Liver (tissue), 3 donors: ENCODE data around the gene ANKRD9.

ENCODE experiments used
- EGR1 ChIP-seq, 2 donors: IDR thresholded peaks; 2 replicates each; pipeline ENCODE4 v1.6.1; 2016 to 2018; ENCODE audit warnings: antibody characterized with exemption in 2 of 2, low read depth in 2 of 2
- FOXA1 ChIP-seq: IDR thresholded peaks from 2 replicates; pipeline ENCODE4 v1.6.1; 2016; ENCODE audit warnings: antibody characterized with exemption
- GABPA ChIP-seq, 2 donors: IDR thresholded peaks in 1 of 2; conservative IDR thresholded peaks in 1 of 2; 2 replicates each; pipeline ENCODE4 v1.6.1; 2016; ENCODE audit warnings: antibody characterized with exemption in 2 of 2, mild to moderate bottlenecking in 1 of 2, moderate library complexity in 1 of 2
- HNF4G ChIP-seq: IDR thresholded peaks from 2 replicates; pipeline ENCODE4 v1.6.1; 2016; ENCODE audit warnings: antibody characterized with exemption
- JUND ChIP-seq, 2 donors: IDR thresholded peaks; 2 replicates each; pipeline ENCODE4 v1.6.1; 2016; ENCODE audit warnings: antibody characterized with exemption in 2 of 2
- RAD21 ChIP-seq, 2 donors: IDR thresholded peaks; 2 replicates each; pipeline ENCODE4 v1.6.1; 2016; ENCODE audit warnings: antibody characterized with exemption in 2 of 2, mild to moderate bottlenecking in 2 of 2
- RXRA ChIP-seq, 2 donors: IDR thresholded peaks; 2 replicates each; pipeline ENCODE4 v1.6.1; 2017 to 2018; ENCODE audit warnings: antibody characterized with exemption in 2 of 2, mild to moderate bottlenecking in 1 of 2
- SP1 ChIP-seq: IDR thresholded peaks from 2 replicates; pipeline ENCODE4 v1.6.1; 2018; ENCODE audit warnings: antibody characterized with exemption, mild to moderate bottlenecking
- TAF1 ChIP-seq: conservative IDR thresholded peaks from 2 replicates; pipeline ENCODE4 v1.6.1; 2016; ENCODE audit warnings: antibody characterized with exemption, mild to moderate bottlenecking
- TF ChIP-seq, protein P1 (sequence below): fragments of 150-350 bp; IDR thresholded peaks from 2 replicates; pipeline ENCODE4 v1.5.1; 2017; ENCODE audit warnings: improper control_type of control experiment, low read depth, low read length; ENCODE audit not compliant: missing input control
- TF ChIP-seq, protein P2 (sequence below): IDR thresholded peaks from 2 replicates; pipeline ENCODE4 v1.6.1; 2016; ENCODE audit warnings: antibody characterized with exemption, mild to moderate bottlenecking
- TF ChIP-seq, protein P3 (sequence below): IDR thresholded peaks from 2 replicates; pipeline ENCODE4 v1.6.1; 2016; ENCODE audit warnings: antibody characterized with exemption
- TF ChIP-seq, protein P4 (sequence below): IDR thresholded peaks from 2 replicates; pipeline ENCODE4 v1.6.1; 2016; ENCODE audit warnings: antibody characterized with exemption
- TF ChIP-seq, protein P5 (sequence below): IDR thresholded peaks from 2 replicates; pipeline ENCODE4 v1.6.1; 2016; ENCODE audit warnings: antibody characterized with exemption
- donor health status: healthy.
- donor health status: healthy.

DNA sequence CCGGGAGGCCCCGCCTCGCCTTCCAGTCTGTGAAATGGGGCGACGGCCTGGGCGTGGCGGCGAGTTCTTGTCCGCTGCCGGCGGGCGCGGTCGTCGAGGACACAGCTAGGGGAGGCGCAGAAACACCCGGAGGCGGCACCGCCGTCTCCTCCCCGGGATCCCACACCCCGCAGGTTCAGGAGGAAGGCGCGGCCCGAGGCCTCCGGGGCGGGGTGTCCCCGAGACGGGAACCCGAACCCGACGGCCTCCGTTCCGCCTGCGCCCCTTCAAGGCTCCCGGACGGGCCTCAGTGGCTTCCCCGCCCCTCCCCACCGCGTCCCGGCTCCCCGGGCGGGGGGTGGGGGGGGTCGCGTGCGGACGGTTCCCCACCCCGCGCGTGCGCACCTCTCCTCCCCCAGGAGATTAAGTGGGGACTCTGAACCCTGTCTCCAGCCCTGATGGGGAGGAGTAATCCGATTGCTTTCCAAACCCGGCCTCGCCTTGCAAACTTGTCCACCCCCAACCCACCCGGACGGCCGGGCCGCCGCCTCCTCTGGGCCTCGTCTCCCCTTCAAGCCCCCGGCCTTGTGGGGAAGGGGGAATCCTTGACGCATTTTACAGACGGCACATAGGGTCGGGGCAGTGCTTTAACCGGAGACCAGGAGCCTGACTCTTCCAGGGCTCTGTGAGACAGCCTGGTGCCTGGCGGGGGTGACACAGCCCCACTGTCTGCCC is 35.3 kb upstream of the ANKRD9 start:
- TF ChIP-seq HNF4G: no peak
- TF ChIP-seq, protein P1, sequence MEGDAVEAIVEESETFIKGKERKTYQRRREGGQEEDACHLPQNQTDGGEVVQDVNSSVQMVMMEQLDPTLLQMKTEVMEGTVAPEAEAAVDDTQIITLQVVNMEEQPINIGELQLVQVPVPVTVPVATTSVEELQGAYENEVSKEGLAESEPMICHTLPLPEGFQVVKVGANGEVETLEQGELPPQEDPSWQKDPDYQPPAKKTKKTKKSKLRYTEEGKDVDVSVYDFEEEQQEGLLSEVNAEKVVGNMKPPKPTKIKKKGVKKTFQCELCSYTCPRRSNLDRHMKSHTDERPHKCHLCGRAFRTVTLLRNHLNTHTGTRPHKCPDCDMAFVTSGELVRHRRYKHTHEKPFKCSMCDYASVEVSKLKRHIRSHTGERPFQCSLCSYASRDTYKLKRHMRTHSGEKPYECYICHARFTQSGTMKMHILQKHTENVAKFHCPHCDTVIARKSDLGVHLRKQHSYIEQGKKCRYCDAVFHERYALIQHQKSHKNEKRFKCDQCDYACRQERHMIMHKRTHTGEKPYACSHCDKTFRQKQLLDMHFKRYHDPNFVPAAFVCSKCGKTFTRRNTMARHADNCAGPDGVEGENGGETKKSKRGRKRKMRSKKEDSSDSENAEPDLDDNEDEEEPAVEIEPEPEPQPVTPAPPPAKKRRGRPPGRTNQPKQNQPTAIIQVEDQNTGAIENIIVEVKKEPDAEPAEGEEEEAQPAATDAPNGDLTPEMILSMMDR: no peak
- TF ChIP-seq EGR1 (IDR thresholded peaks at IDR 0.05; ENCODE audit: low read depth in 2 of 2): no peak
- TF ChIP-seq, protein P2, sequence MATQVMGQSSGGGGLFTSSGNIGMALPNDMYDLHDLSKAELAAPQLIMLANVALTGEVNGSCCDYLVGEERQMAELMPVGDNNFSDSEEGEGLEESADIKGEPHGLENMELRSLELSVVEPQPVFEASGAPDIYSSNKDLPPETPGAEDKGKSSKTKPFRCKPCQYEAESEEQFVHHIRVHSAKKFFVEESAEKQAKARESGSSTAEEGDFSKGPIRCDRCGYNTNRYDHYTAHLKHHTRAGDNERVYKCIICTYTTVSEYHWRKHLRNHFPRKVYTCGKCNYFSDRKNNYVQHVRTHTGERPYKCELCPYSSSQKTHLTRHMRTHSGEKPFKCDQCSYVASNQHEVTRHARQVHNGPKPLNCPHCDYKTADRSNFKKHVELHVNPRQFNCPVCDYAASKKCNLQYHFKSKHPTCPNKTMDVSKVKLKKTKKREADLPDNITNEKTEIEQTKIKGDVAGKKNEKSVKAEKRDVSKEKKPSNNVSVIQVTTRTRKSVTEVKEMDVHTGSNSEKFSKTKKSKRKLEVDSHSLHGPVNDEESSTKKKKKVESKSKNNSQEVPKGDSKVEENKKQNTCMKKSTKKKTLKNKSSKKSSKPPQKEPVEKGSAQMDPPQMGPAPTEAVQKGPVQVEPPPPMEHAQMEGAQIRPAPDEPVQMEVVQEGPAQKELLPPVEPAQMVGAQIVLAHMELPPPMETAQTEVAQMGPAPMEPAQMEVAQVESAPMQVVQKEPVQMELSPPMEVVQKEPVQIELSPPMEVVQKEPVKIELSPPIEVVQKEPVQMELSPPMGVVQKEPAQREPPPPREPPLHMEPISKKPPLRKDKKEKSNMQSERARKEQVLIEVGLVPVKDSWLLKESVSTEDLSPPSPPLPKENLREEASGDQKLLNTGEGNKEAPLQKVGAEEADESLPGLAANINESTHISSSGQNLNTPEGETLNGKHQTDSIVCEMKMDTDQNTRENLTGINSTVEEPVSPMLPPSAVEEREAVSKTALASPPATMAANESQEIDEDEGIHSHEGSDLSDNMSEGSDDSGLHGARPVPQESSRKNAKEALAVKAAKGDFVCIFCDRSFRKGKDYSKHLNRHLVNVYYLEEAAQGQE: no peak
- TF ChIP-seq, protein P3, sequence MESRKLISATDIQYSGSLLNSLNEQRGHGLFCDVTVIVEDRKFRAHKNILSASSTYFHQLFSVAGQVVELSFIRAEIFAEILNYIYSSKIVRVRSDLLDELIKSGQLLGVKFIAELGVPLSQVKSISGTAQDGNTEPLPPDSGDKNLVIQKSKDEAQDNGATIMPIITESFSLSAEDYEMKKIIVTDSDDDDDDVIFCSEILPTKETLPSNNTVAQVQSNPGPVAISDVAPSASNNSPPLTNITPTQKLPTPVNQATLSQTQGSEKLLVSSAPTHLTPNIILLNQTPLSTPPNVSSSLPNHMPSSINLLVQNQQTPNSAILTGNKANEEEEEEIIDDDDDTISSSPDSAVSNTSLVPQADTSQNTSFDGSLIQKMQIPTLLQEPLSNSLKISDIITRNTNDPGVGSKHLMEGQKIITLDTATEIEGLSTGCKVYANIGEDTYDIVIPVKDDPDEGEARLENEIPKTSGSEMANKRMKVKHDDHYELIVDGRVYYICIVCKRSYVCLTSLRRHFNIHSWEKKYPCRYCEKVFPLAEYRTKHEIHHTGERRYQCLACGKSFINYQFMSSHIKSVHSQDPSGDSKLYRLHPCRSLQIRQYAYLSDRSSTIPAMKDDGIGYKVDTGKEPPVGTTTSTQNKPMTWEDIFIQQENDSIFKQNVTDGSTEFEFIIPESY: no peak
- no peak for TF ChIP-seq GABPA (IDR thresholded peaks at IDR 0.05 in 1 of 2, conservative IDR thresholded peaks at IDR 0.05 in 1 of 2)
- TF ChIP-seq, protein P4, sequence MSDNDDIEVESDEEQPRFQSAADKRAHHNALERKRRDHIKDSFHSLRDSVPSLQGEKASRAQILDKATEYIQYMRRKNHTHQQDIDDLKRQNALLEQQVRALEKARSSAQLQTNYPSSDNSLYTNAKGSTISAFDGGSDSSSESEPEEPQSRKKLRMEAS: no peak
- no peak for TF ChIP-seq JUND (IDR thresholded peaks at IDR 0.05)
- no peak for TF ChIP-seq TAF1
- TF ChIP-seq RAD21 (IDR thresholded peaks at IDR 0.05): no peak
- no peak for TF ChIP-seq SP1
- TF ChIP-seq, protein P5, sequence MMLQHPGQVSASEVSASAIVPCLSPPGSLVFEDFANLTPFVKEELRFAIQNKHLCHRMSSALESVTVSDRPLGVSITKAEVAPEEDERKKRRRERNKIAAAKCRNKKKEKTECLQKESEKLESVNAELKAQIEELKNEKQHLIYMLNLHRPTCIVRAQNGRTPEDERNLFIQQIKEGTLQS: no peak
- no peak for TF ChIP-seq FOXA1
- no peak for TF ChIP-seq RXRA (IDR thresholded peaks at IDR 0.05)
